ENCODE data around the gene TAF9B.

DNA sequence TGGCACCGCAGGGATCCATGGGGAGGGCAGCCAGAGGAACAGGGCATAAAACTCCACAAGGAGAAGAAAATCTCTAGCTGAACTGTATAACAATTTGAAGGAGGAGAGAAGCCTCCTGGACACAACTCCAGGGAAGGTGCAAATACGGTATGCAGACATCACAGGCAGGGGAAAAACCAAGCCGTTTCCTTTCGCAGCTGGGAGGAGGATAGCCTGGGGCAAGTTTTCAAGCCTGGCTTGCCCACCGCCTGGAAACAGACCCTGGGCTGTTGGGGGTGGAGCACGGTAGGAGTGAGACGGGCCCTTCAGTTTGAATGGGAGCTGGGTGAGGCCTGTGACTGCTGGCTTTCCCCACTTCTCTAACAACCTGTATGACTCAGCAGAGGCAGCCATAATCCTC is 43.4 kb upstream of the TAF9B start:
- TF ChIP-seq, protein P1, sequence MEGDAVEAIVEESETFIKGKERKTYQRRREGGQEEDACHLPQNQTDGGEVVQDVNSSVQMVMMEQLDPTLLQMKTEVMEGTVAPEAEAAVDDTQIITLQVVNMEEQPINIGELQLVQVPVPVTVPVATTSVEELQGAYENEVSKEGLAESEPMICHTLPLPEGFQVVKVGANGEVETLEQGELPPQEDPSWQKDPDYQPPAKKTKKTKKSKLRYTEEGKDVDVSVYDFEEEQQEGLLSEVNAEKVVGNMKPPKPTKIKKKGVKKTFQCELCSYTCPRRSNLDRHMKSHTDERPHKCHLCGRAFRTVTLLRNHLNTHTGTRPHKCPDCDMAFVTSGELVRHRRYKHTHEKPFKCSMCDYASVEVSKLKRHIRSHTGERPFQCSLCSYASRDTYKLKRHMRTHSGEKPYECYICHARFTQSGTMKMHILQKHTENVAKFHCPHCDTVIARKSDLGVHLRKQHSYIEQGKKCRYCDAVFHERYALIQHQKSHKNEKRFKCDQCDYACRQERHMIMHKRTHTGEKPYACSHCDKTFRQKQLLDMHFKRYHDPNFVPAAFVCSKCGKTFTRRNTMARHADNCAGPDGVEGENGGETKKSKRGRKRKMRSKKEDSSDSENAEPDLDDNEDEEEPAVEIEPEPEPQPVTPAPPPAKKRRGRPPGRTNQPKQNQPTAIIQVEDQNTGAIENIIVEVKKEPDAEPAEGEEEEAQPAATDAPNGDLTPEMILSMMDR (optimal IDR thresholded peaks at IDR 0.05 in 1 of 3, IDR thresholded peaks at IDR 0.05 in 1 of 3, conservative IDR thresholded peaks at IDR 0.05 in 1 of 3; ENCODE audit: extremely low read depth in 1 of 3, insufficient read depth in 2 of 3, low read length in 3 of 3): no peak
- TF ChIP-seq EZH2 (IDR thresholded peaks at IDR 0.05; ENCODE audit: low read length): no peak

Measured in keratinocyte (primary cell).